Thyroid gland (tissue), 4 donors: ENCODE results near the gene DUSP8. TPM values are rescaled to one million over a fixed set of nuclear protein-coding genes. Genes with fewer than 3 reads are reported as not detected.

Source experiments
- DNase-seq, 2 donors: peaks; one replicate each; pipeline ENCODE4 v3.0.0-alpha.2; 2019
- H3K27ac ChIP-seq, 3 donors: fragments of 200-600 bp; sonication (generic); 1 replicate in 2 of 3; 2 replicates in 1 of 3; pipeline ENCODE4 v1.5.1; 2016 to 2019; ENCODE audit warnings: mild to moderate bottlenecking in 1 of 3, moderate library complexity in 1 of 3
- H3K27me3 ChIP-seq: fragments of 200-600 bp; sonication (generic); one replicate; pipeline ENCODE4 v1.5.1; 2019
- H3K36me3 ChIP-seq, 2 donors: fragments of 200-600 bp; sonication (generic); one replicate each; pipeline ENCODE4 v1.5.1; 2016 to 2019
- H3K4me1 ChIP-seq, 2 donors: fragments of 200-600 bp; sonication (generic); one replicate each; pipeline ENCODE4 v1.5.1; 2017 to 2019
- H3K4me3 ChIP-seq, 3 donors: fragments of 200-600 bp; sonication (generic); replicated peaks in 1 of 3; 1 replicate in 2 of 3; 2 replicates in 1 of 3; pipeline ENCODE4 v1.5.1; 2016; ENCODE audit warnings: mild to moderate bottlenecking in 1 of 3
- H3K9me3 ChIP-seq: fragments of 200-600 bp; sonication (generic); one replicate; pipeline ENCODE4 v1.5.1; 2017
- CTCF ChIP-seq, 6 experiments: fragments of 200-600 bp in 3 of 6; fragments of 450-650 bp in 3 of 6; sonication (generic) in 3 of 6; IDR thresholded peaks; one replicate each; pipeline ENCODE4 v1.5.1; 2016 to 2019; ENCODE audit warnings: antibody characterized with exemption in 6 of 6, mild to moderate bottlenecking in 2 of 6, inconsistent platforms in 1 of 6, moderate library complexity in 1 of 6
- POLR2A ChIP-seq, 2 donors: fragments of 450-650 bp; IDR thresholded peaks; one replicate each; pipeline ENCODE4 v1.6.1; 2017; ENCODE audit warnings: antibody characterized with exemption in 2 of 2, mild to moderate bottlenecking in 2 of 2, moderate library complexity in 1 of 2
- WGBS, 2 donors: methylation state at CpG; one replicate each; pipeline ENCODE4 v1.1.5; 2017; 5-methylcytosine and 5-hydroxymethylcytosine counted together
- intact Hi-C: fragments of 100-400 bp; cut with DNase I; formaldehyde crosslinking; loops from one replicate; pipeline ENCODE4 v1.15.1; 2023
- total RNA-seq, 4 donors: library from RNA; depleted of rRNA; stranded (reverse); fragments of >200 nt; gene quantifications; one replicate each; pipeline ENCODE4 v1.2.3, GENCODE V29; 2016

The DUSP8 gene
- total RNA-seq, 4 donors from 2014 or later, result 1.3 to 3.5 (median 2.5) TPM

GRCh38 chr11:1518301-1518700 lies 53.8 kb downstream of the DUSP8 start:
- intact Hi-C loops, result loop anchor here (5.0 kb wide), 1 partner anchor 36 kb away; no protein-coding TSS in a partner anchor
- Histone ChIP-seq H3K9me3 (no peaks in the 10 kb centered on the region), H3K27me3 (no peaks in the 10 kb centered on the region), H3K4me1 (peaks cover 28 to 47% of the 10 kb centered on the region in 2 donors), H3K27ac (no peak overlapping the region), H3K4me3 (no peak overlapping the region), H3K36me3 (no peaks in the 10 kb centered on the region)
- WGBS, 2 donors, result 91 to 94% methylated on average over 22 to 23 of the region's 23 CpGs
- TF ChIP-seq POLR2A (IDR thresholded peaks at IDR 0.05) (no peak), CTCF (IDR thresholded peaks at IDR 0.05) (no peak)
- no peak for DNase-seq

GRCh38 chr11:1517117-1518005 lies 54.7 kb downstream of the DUSP8 start:
- DNase-seq, result no peak
- no peaks in the 10 kb centered on the region for H3K36me3 ChIP-seq
- intact Hi-C loops, result loop anchor here (2.0 to 5.0 kb wide), 2 partner anchors 35 to 315 kb away; no protein-coding TSS in a partner anchor
- no peak overlapping the region for H3K4me3 ChIP-seq
- peaks cover 29 to 54% of the 10 kb centered on the region in 2 donors for H3K4me1 ChIP-seq
- 90 to 91% methylated on average over 28 of the region's 28 CpGs for WGBS, 2 donors
- no peaks in the 10 kb centered on the region for H3K27me3 ChIP-seq
- H3K9me3 ChIP-seq, result no peaks in the 10 kb centered on the region
- TF ChIP-seq CTCF (IDR thresholded peaks at IDR 0.05), result no peak
- TF ChIP-seq POLR2A (IDR thresholded peaks at IDR 0.05), result no peak
- no peak overlapping the region for H3K27ac ChIP-seq

- no peaks in the 10 kb centered on the region for H3K36me3 ChIP-seq
- WGBS, 2 donors, result 88 to 90% methylated on average over 19 of the region's 19 CpGs
- H3K27me3 ChIP-seq, result no peaks in the 10 kb centered on the region
- H3K27ac ChIP-seq, result no peak overlapping the region
- no peaks in the 10 kb centered on the region for H3K9me3 ChIP-seq
- no peak for DNase-seq
- no peak for TF ChIP-seq POLR2A (IDR thresholded peaks at IDR 0.05)
- no peak for TF ChIP-seq CTCF (IDR thresholded peaks at IDR 0.05)
- peaks cover 29 to 55% of the 10 kb centered on the region in 2 donors for H3K4me1 ChIP-seq
- intact Hi-C loops, result loop anchor here (2.0 to 5.0 kb wide), 2 partner anchors 34 to 314 kb away; no protein-coding TSS in a partner anchor
- H3K4me3 ChIP-seq, result no peak overlapping the region
These were observed 55.6 kb downstream of the DUSP8 start for GRCh38 chr11:1516273-1517067.

- 21 to 26% methylated on average over 13 to 22 of the region's 36 CpGs for WGBS, 2 donors
- no peaks in the 10 kb centered on the region for H3K36me3 ChIP-seq
- no peak overlapping the region for H3K4me3 ChIP-seq
- peak in 1 of 2 donors; percentile 15 for TF ChIP-seq POLR2A (IDR thresholded peaks at IDR 0.05)
- peak; percentile 87 to 98 (median 93) for TF ChIP-seq CTCF (IDR thresholded peaks at IDR 0.05)
- intact Hi-C loops, result loop anchor here (2.0 to 5.0 kb wide), 3 partner anchors 33 to 313 kb away; no protein-coding TSS in a partner anchor
- peak; percentile 91 to 93 for DNase-seq
- peaks cover 32 to 46% of the 10 kb centered on the region in 2 donors for H3K4me1 ChIP-seq
- H3K9me3 ChIP-seq, result no peaks in the 10 kb centered on the region
- H3K27me3 ChIP-seq, result no peaks in the 10 kb centered on the region
- H3K27ac ChIP-seq, result peak overlapping the region; percentile 22 to 81 (median 44)
These were observed 56.7 kb downstream of the DUSP8 start for GRCh38 chr11:1515082-1516060.
